ENCODE data around the gene TPBGL. TPM values are rescaled to one million over a fixed set of nuclear protein-coding genes. Genes with fewer than 3 reads are reported as not detected.

The TPBGL gene
- total RNA-seq, 1 donor from 2014 or later, result 0.47 TPM

DNA sequence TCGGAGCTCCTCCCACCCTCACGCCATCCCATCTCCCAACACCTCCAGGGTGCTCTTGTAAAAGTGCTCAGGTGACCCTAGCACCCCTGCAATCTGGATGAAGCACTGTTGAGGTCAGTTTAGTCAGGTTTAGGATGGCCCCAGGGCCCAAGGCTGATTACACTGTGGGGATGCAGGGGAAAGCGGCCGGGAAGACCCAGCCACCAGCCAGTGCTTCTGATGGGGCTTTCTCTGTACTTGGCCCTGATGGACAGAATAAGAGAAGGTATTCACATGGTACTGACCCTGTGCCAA is 28.7 kb downstream of the TPBGL start:
- H3K27me3 ChIP-seq (ENCODE audit: low read depth), result no peaks in the 10 kb centered on the region
- DNase-seq (no peak), ATAC-seq (no peak)
- H3K36me3 ChIP-seq, result peaks cover 89% of the 10 kb centered on the region
- intact Hi-C loops (cut with DNase I), result no loop called here
- TF ChIP-seq, protein P1, sequence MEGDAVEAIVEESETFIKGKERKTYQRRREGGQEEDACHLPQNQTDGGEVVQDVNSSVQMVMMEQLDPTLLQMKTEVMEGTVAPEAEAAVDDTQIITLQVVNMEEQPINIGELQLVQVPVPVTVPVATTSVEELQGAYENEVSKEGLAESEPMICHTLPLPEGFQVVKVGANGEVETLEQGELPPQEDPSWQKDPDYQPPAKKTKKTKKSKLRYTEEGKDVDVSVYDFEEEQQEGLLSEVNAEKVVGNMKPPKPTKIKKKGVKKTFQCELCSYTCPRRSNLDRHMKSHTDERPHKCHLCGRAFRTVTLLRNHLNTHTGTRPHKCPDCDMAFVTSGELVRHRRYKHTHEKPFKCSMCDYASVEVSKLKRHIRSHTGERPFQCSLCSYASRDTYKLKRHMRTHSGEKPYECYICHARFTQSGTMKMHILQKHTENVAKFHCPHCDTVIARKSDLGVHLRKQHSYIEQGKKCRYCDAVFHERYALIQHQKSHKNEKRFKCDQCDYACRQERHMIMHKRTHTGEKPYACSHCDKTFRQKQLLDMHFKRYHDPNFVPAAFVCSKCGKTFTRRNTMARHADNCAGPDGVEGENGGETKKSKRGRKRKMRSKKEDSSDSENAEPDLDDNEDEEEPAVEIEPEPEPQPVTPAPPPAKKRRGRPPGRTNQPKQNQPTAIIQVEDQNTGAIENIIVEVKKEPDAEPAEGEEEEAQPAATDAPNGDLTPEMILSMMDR (IDR thresholded peaks at IDR 0.05), result no peak
- no peaks in the 10 kb centered on the region for H3K4me1 ChIP-seq
- no peak overlapping the region for H3K4me3 ChIP-seq
- H3K27ac ChIP-seq, result no peak overlapping the region
- no peaks in the 10 kb centered on the region for H3K9me3 ChIP-seq

DNA sequence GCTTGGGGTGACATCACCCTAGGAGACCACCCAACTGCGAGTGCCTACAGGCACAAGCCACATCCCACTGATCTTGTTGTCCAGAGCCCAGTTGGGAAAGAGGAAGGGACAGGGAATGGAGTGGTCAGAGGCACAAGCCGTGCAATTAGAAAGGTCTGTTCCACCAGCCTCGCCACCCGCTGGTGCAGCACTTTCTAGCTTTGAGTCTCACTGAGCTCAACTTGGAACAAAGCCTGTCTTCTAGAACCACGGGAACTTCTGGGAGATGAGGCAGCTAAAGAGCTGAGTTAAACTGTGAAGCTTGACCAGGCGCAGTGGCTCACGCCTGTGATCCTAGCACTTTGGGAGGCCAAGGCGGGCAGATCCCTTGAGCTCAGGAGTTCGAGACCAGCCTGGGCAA is 29.3 kb downstream of the TPBGL start:
- ATAC-seq (no peak), DNase-seq (no peak)
- H3K27ac ChIP-seq, result no peak overlapping the region
- intact Hi-C loops (cut with DNase I), result no loop called here
- no peaks in the 10 kb centered on the region for H3K9me3 ChIP-seq
- H3K4me1 ChIP-seq, result peaks cover 4% of the 10 kb centered on the region
- no peak overlapping the region for H3K4me3 ChIP-seq
- TF ChIP-seq, protein P1 (IDR thresholded peaks at IDR 0.05), result no peak
- peaks cover 95% of the 10 kb centered on the region for H3K36me3 ChIP-seq
- no peaks in the 10 kb centered on the region for H3K27me3 ChIP-seq (ENCODE audit: low read depth)

DNA sequence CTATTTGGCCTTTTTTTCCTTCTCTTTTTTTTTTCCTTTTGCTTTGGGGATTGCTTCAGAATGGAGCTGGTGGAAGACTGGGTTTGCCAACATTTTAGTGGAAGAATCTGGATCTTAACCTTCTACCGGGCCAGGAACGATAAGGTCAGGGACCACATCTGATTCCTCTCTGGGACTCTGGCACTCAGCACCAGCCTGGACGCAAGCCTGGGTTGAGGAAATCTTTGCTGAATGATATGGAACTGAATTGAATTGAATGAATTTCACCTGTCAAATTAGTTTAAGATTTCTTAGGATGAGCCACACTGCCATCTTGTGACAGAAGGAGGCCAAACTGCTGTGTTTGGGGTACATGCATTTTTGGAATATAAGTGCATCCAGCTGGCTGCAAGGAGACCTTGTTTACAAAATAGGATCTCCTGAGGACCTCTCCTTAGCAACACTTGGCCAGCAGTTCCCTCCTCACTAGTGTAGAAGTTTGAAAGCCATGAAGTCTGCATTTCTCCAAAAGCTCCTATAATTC is 30.4 kb downstream of the TPBGL start:
- peaks cover 13% of the 10 kb centered on the region for H3K4me1 ChIP-seq
- H3K36me3 ChIP-seq, result peaks cover 97% of the 10 kb centered on the region
- H3K4me3 ChIP-seq, result no peak overlapping the region
- no peaks in the 10 kb centered on the region for H3K27me3 ChIP-seq (ENCODE audit: low read depth)
- no peaks in the 10 kb centered on the region for H3K9me3 ChIP-seq
- no peak overlapping the region for H3K27ac ChIP-seq
- ATAC-seq, result no peak
- TF ChIP-seq, protein P1 (IDR thresholded peaks at IDR 0.05), result no peak
- DNase-seq, result no peak
- intact Hi-C loops (cut with DNase I), result no loop called here

DNA sequence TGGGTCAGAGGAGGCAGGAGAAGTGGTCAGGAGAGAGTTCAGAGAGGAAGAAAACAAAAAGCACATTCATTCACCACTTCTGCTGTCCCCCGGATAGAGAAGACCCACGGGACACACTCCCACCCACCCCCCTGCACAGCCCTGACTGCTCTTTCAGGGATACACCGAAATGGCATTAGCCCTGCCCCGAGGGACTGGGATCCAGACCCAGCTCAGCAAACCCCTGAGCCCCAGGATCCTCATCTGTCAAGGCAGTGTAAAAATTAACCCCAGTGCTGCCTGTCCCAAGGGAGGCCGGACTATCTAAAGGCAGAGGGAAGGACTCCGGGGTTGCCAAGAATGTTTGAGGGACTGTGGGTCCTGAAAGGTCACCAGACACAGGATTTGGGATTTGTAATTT is 31.2 kb downstream of the TPBGL start:
- ATAC-seq (no peak), DNase-seq (no peak)
- Histone ChIP-seq H3K4me1 (peaks cover 20% of the 10 kb centered on the region), H3K9me3 (no peaks in the 10 kb centered on the region), H3K36me3 (peaks cover 98% of the 10 kb centered on the region), H3K27ac (no peak overlapping the region), H3K27me3 (ENCODE audit: low read depth) (no peaks in the 10 kb centered on the region), H3K4me3 (no peak overlapping the region)
- TF ChIP-seq, protein P1 (IDR thresholded peaks at IDR 0.05), result no peak
- intact Hi-C loops (cut with DNase I), result no loop called here

DNA sequence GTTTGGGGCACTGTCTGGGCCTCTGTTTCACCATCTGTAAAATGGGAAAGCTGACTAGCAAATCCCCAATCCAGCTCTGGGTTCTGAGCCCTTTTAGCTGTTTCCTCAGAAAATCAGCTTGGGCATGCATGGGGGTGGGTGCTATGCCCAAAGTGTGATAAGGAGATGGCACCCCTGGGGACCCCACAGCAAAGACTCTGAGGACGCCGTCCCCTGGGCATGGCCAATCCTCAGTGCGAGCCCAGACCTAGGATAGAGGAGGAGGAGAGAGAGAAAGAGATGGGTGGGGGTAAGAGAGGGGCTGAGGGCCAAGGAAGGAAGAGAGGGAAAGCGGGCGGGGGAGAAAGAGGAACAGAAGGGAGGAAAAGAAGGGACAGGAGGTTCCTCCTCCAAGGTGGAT is 31.8 kb downstream of the TPBGL start:
- Histone ChIP-seq H3K27ac (no peak overlapping the region), H3K36me3 (peaks cover 98% of the 10 kb centered on the region), H3K9me3 (no peaks in the 10 kb centered on the region), H3K27me3 (ENCODE audit: low read depth) (no peaks in the 10 kb centered on the region), H3K4me1 (peaks cover 25% of the 10 kb centered on the region), H3K4me3 (no peak overlapping the region)
- intact Hi-C loops (cut with DNase I), result no loop called here
- TF ChIP-seq, protein P1 (IDR thresholded peaks at IDR 0.05), result no peak
- DNase-seq, result no peak
- no peak for ATAC-seq

DNA sequence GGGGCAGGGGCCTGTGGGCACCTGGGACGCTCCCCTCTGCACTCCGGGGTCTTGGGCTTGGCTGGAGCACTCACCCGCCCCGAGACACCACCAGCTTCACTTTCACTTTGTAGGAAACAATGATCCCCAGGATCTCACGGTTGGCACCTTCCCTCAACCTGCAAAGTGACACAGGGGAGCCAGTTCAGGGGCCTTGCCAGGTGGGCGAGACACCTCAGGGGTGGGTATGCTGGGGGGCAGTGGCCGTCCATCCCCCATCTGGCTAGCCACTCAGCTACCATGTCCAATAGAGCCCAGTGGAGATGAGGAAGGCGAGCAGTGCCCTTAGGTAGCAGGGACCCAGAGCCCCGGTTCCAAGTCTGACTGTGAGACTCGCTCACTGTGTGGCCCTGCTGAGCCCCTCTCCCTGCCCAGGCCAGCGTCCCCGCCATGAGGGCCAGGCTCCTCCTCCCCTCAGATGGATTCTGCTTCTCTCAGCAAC is 32.3 kb downstream of the TPBGL start:
- intact Hi-C loops (cut with DNase I), result no loop called here
- H3K36me3 ChIP-seq, result peaks cover 98% of the 10 kb centered on the region
- TF ChIP-seq, protein P1 (IDR thresholded peaks at IDR 0.05), result no peak
- H3K27me3 ChIP-seq (ENCODE audit: low read depth), result no peaks in the 10 kb centered on the region
- H3K9me3 ChIP-seq, result no peaks in the 10 kb centered on the region
- ATAC-seq (no peak), DNase-seq (no peak)
- no peak overlapping the region for H3K4me3 ChIP-seq
- no peak overlapping the region for H3K27ac ChIP-seq
- peaks cover 25% of the 10 kb centered on the region for H3K4me1 ChIP-seq

All from lower lobe of right lung (tissue), 2 donors.